SH-SY5Y (cell line): ENCODE data around the gene PLXDC2.

Experiments
- GATA2 ChIP-seq: IDR thresholded peaks from 2 replicates; pipeline ENCODE4 v1.6.1; 2011; ENCODE audit warnings: mild to moderate bottlenecking, low read depth, low read length
- GATA3 ChIP-seq: IDR thresholded peaks from 2 replicates; pipeline ENCODE4 v1.6.1; 2011; ENCODE audit warnings: low read depth, mild to moderate bottlenecking, low read length, moderate library complexity

DNA sequence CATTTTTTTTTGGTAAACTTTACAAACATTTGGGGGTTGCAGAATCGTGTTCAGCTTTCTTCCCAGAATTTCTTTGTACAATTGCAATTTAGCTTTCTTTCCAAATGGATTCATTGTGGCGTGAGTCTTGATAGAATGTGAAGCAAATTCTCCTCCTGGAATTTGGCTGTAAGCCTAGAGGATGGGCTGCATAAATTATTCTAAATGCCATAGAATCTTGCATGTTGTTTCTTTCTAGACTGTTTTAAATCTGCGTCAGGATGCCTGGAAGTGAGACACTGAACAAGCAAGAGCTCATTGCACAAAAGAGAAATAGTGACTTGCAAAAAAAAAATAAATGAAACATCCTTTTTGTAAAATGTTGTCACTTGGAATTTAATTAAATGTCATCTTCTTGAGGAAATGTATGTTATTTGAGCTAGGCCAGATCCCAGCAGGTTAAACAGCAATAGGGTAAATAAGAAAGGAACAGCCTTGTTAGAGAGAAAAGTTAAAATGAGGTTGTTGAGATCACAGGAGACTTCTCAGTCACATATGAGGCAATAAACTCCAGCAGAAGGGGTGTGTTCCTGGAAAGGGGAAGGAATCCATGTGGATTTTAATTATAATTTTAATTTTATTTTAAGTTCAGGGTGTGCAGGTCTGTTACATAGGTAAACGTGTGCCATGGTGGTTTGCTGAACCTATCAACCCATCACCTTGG, 483.0 kb downstream of the PLXDC2 start:
- TF ChIP-seq GATA2 (no peak), GATA3 (no peak)
